ENCODE measurements around the gene DOK4. TPM values are rescaled to one million over a fixed set of nuclear protein-coding genes. Genes with fewer than 3 reads are reported as not detected.

Gene DOK4
- total RNA-seq, 1 experiment from 2014 or later: 122 TPM

- Mint-ChIP-seq H3K9me3 (ENCODE audit: unreplicated experiment) (no peaks in the 10 kb centered on the region), H3K27ac (ENCODE audit: unreplicated experiment) (peak overlapping the region; percentile 23), H3K4me3 (ENCODE audit: unreplicated experiment) (peak overlapping the region; percentile 27), H3K27me3 (ENCODE audit: insufficient read depth, unreplicated experiment) (no peaks in the 10 kb centered on the region), H3K36me3 (ENCODE audit: insufficient read depth, unreplicated experiment) (no peaks in the 10 kb centered on the region), H3K4me1 (ENCODE audit: low read depth, unreplicated experiment) (peaks cover 14% of the 10 kb centered on the region)
- POLR2A ChIA-PET: no interaction called here
- Histone ChIP-seq H3K4me1 (peaks cover 25% of the 10 kb centered on the region), H3K4me3 (ENCODE audit: low read depth, low read length) (no peak overlapping the region), H3K27me3 (replicated peaks; ENCODE audit: control insufficient read depth, insufficient read depth, low read length) (no peaks in the 10 kb centered on the region), H3K36me3 (ENCODE audit: control insufficient read depth, insufficient read depth, low read length) (no peaks in the 10 kb centered on the region; the same call in 1 of the 2 replicates), H3K9me3 (no peaks in the 10 kb centered on the region)
- CTCF ChIA-PET: interaction anchor here (1.2 to 1.8 kb wide), 2 partner anchors 14 to 50 kb away, joined by 3 to 7 read pairs; partner anchors contain the start of gene POLR2C
- intact Hi-C loops (cut with micrococcal nuclease; ENCODE audit: unreplicated experiment): no loop called here
- TF ChIP-seq CTCF (IDR thresholded peaks at IDR 0.05; ENCODE audit: insufficient read depth in 1 of 2, low read depth in 1 of 2, low read length in 1 of 2, severe bottlenecking in 1 of 2, unreplicated experiment in 1 of 2): no peak
- no TSS peak for BruUV-seq (replicated peaks)
- DNase-seq: no peak
Measured at GRCh38 chr16:57512296-57513001, 26.2 kb upstream of the DOK4 start.

GRCh38 chr16:57510016-57510871 is 24.0 kb upstream of the DOK4 start:
- no peak overlapping the region for H3K27ac Mint-ChIP-seq (ENCODE audit: unreplicated experiment)

More at GRCh38 chr16:57510016-57510871, 24.0 kb upstream of the DOK4 start:
- H3K4me1 Mint-ChIP-seq (ENCODE audit: low read depth, unreplicated experiment): peaks cover 8% of the 10 kb centered on the region
- Histone ChIP-seq H3K27me3 (replicated peaks; ENCODE audit: control insufficient read depth, insufficient read depth, low read length) (no peaks in the 10 kb centered on the region), H3K4me1 (peaks cover 25% of the 10 kb centered on the region), H3K36me3 (ENCODE audit: control insufficient read depth, insufficient read depth, low read length) (no peaks in the 10 kb centered on the region), H3K4me3 (ENCODE audit: low read depth, low read length) (no peak overlapping the region), H3K9me3 (no peaks in the 10 kb centered on the region)
- intact Hi-C loops (cut with micrococcal nuclease; ENCODE audit: unreplicated experiment): no loop called here
- no peaks in the 10 kb centered on the region for H3K36me3 Mint-ChIP-seq (ENCODE audit: insufficient read depth, unreplicated experiment)
- POLR2A ChIA-PET: no interaction called here
- H3K4me3 Mint-ChIP-seq (ENCODE audit: unreplicated experiment): no peak overlapping the region
- H3K27me3 Mint-ChIP-seq (ENCODE audit: insufficient read depth, unreplicated experiment): no peaks in the 10 kb centered on the region
- no peak for TF ChIP-seq CTCF (IDR thresholded peaks at IDR 0.05; ENCODE audit: insufficient read depth in 1 of 2, low read depth in 1 of 2, low read length in 1 of 2, severe bottlenecking in 1 of 2, unreplicated experiment in 1 of 2)
- no peaks in the 10 kb centered on the region for H3K9me3 Mint-ChIP-seq (ENCODE audit: unreplicated experiment)
- DNase-seq: no peak
- CTCF ChIA-PET: interaction anchor here (1.0 to 1.5 kb wide), 2 partner anchors 9 to 11 kb away, joined by 5 to 7 read pairs; no protein-coding TSS in a partner anchor
- no TSS peak for BruUV-seq (replicated peaks)
